GM18499 (cell line): ENCODE data around the gene PRKN.
"Not testable (repeated sequence)": the region's sequence is repeated elsewhere in the genome, so short reads cannot be mapped to it uniquely, and the experiment has no call there.

Experiments
- ATAC-seq: cut with Tn5 transposase; IDR thresholded peaks from one replicate; pipeline ENCODE4 v1.9.1; 2021; ENCODE audit warnings: moderate number of reproducible peaks; ENCODE audit not compliant: insufficient read depth, unreplicated experiment

Gene PRKN

GRCh38 chr6:161903584-161904212, 823.9 kb downstream of the PRKN start:
- ATAC-seq: no peak

DNA sequence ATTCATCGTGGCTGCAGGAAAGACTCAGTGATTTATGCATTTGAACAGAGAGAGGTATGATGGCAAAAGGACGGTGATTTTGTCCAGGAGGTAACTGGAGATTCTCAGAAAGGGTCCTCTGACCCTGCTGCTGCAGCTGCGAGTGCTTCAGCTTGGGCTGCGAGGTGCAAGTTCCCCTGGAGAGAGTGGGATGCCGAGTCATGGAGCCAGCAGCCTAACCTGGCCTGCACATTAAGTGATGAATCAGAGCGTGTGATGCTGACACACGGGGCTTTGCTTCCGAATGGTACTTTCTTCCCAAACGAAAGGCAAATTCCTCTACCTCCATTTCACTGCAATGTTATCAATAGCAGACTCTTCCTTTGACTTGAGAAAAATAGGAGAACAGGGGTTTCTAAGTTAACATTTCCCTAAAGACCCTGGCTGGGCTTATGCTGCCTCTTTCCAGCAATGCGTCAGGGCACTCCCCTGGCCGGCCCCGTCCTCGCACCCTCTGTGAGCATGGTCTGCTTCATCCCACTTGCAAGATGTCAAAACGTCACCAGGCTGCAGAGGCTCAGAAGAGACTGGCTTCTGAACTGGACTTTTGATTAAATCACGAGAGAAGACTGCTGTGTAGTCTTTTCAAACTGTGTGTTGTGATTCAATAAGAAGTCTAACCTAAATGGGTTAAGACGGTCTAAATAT, 825.7 kb downstream of the PRKN start:
- no peak for ATAC-seq

DNA sequence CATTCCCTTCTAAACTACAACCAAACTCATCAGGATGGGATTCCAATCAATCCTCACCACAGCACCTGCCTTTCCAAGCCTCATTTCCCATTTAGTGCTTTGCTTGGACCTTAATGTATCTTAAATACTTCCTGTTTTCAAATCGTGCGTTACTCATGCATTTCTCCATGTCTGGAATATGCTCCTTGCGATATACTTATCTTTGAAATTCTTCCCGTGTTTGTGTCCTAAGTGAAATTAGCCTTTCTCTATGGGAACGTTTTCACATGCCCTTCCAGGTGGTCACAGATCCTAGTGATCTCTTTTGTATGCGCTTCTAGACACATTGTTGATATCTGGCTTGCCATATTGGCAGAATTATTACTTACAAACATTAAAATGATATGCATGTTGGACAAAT, 833.1 kb downstream of the PRKN start:
- ATAC-seq: no peak

DNA sequence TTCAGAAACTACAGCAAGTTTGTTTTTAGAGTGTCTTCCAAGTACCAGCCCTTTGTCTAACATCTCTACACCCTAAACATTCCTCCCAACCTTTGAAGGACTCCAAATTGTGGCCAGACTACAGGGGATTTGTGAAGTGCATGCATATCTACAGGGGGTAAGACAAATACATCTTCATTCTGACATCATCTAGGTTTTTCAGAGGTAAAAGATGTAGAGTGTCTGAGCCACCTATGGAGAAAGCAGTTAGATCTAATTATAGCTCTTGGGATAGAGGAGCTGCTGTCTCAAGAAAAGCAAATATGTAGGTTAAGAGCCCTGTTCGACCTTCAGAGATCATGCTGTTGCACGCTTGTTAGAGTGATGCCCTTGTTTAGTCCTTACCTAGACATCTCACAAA, 836.0 kb downstream of the PRKN start:
- ATAC-seq: no peak

- no peak for ATAC-seq
These were observed 836.7 kb downstream of the PRKN start for GRCh38 chr6:161890832-161891297.

GRCh38 chr6:161890133-161890831, 837.3 kb downstream of the PRKN start:
- ATAC-seq: no peak

DNA sequence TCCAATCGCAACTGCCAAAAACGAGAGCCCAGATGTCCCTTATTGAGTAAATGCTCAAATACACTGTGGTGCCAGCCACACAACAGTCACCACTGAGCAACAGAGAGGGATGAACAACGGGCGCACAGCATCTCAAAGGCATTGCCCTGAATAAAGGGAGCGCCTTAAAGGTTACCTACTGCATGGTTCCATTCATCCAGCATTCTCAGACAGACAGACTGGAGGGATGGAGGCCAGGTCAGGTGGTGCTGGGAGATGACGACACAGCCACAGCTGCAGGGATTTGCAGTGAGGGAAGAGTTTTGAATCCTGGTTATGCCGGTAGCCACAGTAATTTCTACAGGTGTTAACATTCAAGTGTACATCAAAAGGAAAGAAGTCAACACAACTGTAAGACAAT, 838.2 kb downstream of the PRKN start:
- ATAC-seq: no peak

DNA sequence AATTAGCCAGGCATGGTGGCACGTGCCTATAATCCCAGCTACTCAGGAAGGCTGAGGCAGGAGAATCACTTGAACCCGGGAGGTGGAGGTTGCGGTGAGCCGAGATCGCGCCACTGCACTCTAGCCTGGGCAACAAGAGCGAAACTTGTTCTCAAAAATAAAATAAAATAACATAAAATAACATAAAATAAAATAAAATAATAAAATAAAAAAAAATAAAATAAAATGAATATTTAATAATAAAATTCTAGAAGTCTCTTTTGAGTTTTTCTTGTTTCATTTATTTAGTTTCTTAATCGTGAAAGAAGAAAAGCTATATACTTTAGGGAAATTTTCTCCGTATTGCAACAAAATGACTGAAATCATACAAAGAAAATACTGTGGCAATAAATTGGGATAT, 841.0 kb downstream of the PRKN start:
- ATAC-seq: not testable (repeated sequence)

DNA sequence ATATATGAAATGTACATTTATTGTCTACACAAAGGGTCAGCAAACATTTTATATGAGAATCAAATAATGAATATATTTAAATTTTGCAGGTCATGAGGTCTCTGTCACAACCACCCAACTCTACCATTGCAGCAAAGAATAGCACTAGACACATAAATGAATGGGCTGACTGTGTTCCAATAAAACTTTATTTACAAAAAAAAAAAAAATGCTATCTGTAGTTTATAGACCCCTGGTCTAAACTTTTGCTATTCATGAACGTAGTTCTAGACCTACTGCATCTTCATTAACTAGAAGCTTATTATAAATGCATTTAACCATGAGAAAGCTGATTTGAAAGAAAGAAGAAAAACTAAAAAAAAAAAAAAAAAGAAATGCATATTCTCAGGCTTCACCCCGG, 842.8 kb downstream of the PRKN start:
- ATAC-seq: no peak

- ATAC-seq: no peak
These were observed 845.3 kb downstream of the PRKN start for GRCh38 chr6:161882196-161882765.

GRCh38 chr6:161880056-161880455, 847.5 kb downstream of the PRKN start:
- ATAC-seq: no peak

GRCh38 chr6:161876231-161876630, 851.3 kb downstream of the PRKN start:
- no peak for ATAC-seq

- no peak for ATAC-seq
These were observed 857.2 kb downstream of the PRKN start for GRCh38 chr6:161870236-161870901.

GRCh38 chr6:161869491-161869890, 858.1 kb downstream of the PRKN start:
- no peak for ATAC-seq

- ATAC-seq: no peak
These were observed 861.0 kb downstream of the PRKN start for GRCh38 chr6:161866570-161866969.

- ATAC-seq: not testable (repeated sequence)
These were observed 866.5 kb downstream of the PRKN start for GRCh38 chr6:161861061-161861460.

DNA sequence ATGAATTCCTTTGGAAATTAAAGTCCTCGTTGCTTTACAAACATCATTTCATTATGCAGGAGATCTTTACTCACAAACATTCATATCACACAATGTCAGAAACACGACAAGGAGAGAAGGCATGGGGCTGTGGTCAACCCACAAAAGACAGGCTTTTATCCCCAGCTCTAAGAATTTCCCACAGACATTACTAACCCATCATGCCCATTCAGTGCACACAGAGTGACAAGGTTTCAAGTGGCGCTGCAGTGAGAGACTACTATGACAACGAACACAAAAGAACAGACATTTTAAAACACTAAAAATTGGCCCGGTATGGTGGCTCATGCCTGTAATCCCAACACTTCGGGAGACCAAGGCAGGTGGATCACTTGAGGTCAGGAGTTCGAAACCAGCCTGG, 873.9 kb downstream of the PRKN start:
- ATAC-seq: no peak

- not testable (repeated sequence) for ATAC-seq
These were observed 876.1 kb downstream of the PRKN start for GRCh38 chr6:161851486-161851885.

GRCh38 chr6:161850562-161850961, 877.0 kb downstream of the PRKN start:
- no peak for ATAC-seq

- no peak for ATAC-seq
These were observed 879.9 kb downstream of the PRKN start for GRCh38 chr6:161847628-161848027.

DNA sequence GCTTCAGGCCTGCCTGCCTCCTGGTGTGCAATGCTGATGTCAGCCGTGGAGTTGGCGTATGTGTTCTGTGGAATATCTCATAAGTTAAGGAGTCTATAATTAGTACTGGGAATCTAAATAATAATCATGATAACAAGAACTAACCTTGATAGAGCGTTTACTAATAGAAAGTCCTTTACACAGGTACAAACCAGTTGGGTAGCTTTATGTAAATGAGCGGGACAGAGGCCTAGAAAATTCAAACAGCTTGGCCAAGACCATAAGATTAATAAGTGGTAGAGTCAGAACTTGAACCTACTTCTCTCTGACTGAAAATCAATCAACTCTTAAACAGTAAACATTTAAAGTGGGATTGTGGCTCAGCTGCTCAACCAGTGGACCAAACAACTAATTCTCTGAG, 882.8 kb downstream of the PRKN start:
- ATAC-seq: no peak
